ENCODE data around the gene COL15A1.
"Not testable (repeated sequence)": the region's sequence is repeated elsewhere in the genome, so short reads cannot be mapped to it uniquely, and the experiment has no call there.

The COL15A1 gene

GRCh38 chr9:99092643-99093491 lies 149.2 kb downstream of the COL15A1 start:
- no peak for DNase-seq

- DNase-seq = no peak
Observed at GRCh38 chr9:99093492-99093791, 149.7 kb downstream of the COL15A1 start.

GRCh38 chr9:99095565-99095964 lies 151.9 kb downstream of the COL15A1 start:
- DNase-seq = no peak

- DNase-seq = no peak
Observed at GRCh38 chr9:99096409-99096808, 152.7 kb downstream of the COL15A1 start.

- DNase-seq = not testable (repeated sequence)
Observed at GRCh38 chr9:99099806-99100585, 156.3 kb downstream of the COL15A1 start.

- DNase-seq = no peak
Observed at GRCh38 chr9:99101271-99101670, 157.6 kb downstream of the COL15A1 start.

GRCh38 chr9:99101812-99102211 lies 158.1 kb downstream of the COL15A1 start:
- no peak for DNase-seq

GRCh38 chr9:99103054-99103895 lies 159.6 kb downstream of the COL15A1 start:
- no peak for DNase-seq

- no peak for DNase-seq
Observed at GRCh38 chr9:99103901-99104458, 160.3 kb downstream of the COL15A1 start.

GRCh38 chr9:99104459-99105151 lies 160.9 kb downstream of the COL15A1 start, which contains the start of gene TGFBR1:
TSS of gene TGFBR1 (plus strand) at chr9:99105113. CDS start at chr9:99105206, 93 bp downstream.
- DNase-seq = peak; percentile 95

GRCh38 chr9:99105152-99106043 lies 161.7 kb downstream of the COL15A1 start:
- peak in 1 of 2 donors; percentile 68 for DNase-seq

GRCh38 chr9:99106044-99106375 lies 162.3 kb downstream of the COL15A1 start:
- DNase-seq = no peak

GRCh38 chr9:99107421-99107820 lies 163.7 kb downstream of the COL15A1 start:
- no peak for DNase-seq

- DNase-seq = no peak
Observed at GRCh38 chr9:99108131-99108530, 164.4 kb downstream of the COL15A1 start.

GRCh38 chr9:99109522-99109921 lies 165.8 kb downstream of the COL15A1 start:
- DNase-seq = peak in 1 of 2 donors; percentile 45

- DNase-seq = peak; percentile 34 to 70
Observed at GRCh38 chr9:99112750-99113413, 169.2 kb downstream of the COL15A1 start.

GRCh38 chr9:99113414-99114048 lies 169.8 kb downstream of the COL15A1 start:
- DNase-seq = no peak

GRCh38 chr9:99114049-99114440 lies 170.3 kb downstream of the COL15A1 start:
- DNase-seq = no peak

- DNase-seq = no peak
Observed at GRCh38 chr9:99114846-99115500, 171.3 kb downstream of the COL15A1 start.

- DNase-seq = no peak
Observed at GRCh38 chr9:99116003-99116411, 172.3 kb downstream of the COL15A1 start.

Data from CD4-positive, alpha-beta T cell treated with Interleukin-1 beta for 1 hour (primary cell).